ENCODE measurements around the gene ACTC1. TPM values are rescaled to one million over a fixed set of nuclear protein-coding genes. Genes with fewer than 3 reads are reported as not detected.

Gene ACTC1
- total RNA-seq, 1 experiment from 2014 or later, result not detected

DNA sequence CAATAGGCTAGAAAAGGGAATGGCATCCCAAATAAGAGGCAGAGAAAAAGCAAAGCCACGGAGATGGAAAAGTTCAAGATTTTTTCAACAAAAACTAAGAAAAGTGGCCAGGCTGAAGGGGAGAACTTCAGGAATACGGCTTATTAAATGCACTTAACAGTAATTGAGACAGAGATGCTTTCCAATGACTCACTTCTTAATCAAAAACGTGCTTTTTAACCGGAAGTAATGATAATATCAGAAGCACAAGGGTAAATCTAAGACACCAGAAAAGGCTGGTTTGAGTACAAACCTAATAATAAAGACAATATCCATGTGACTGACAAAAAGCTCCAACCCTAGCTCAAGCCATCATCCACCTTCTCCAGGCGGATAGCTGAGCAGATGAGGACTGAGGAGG lies 24.8 kb upstream of the ACTC1 start:
- H3K36me3 ChIP-seq (ENCODE audit: insufficient read depth, low read length, poor library complexity, severe bottlenecking), result no peaks in the 10 kb centered on the region
- H3K4me1 ChIP-seq (ENCODE audit: insufficient read depth, low read length, poor library complexity, severe bottlenecking), result no peaks in the 10 kb centered on the region
- intact Hi-C loops (cut with micrococcal nuclease; ENCODE audit: unreplicated experiment), result no loop called here
- POLR2A ChIA-PET (ENCODE audit: low non-redundant PET), result no interaction called here
- H3K27me3 ChIP-seq (replicated peaks; ENCODE audit: insufficient read depth, low read depth, low read length, poor library complexity), result peaks cover 5% of the 10 kb centered on the region
- BruUV-seq (replicated peaks), result no TSS peak
- CTCF ChIA-PET, result no interaction called here
- DNase-seq (ENCODE audit: low spot score), result no peak
- no peaks in the 10 kb centered on the region for H3K9me3 ChIP-seq (ENCODE audit: low read depth, low read length, poor library complexity, severe bottlenecking)
- TF ChIP-seq EZH2 (IDR thresholded peaks at IDR 0.05; ENCODE audit: borderline replicate concordance, low read depth, low read length, poor library complexity, severe bottlenecking), result no peak
- TF ChIP-seq, protein P1, sequence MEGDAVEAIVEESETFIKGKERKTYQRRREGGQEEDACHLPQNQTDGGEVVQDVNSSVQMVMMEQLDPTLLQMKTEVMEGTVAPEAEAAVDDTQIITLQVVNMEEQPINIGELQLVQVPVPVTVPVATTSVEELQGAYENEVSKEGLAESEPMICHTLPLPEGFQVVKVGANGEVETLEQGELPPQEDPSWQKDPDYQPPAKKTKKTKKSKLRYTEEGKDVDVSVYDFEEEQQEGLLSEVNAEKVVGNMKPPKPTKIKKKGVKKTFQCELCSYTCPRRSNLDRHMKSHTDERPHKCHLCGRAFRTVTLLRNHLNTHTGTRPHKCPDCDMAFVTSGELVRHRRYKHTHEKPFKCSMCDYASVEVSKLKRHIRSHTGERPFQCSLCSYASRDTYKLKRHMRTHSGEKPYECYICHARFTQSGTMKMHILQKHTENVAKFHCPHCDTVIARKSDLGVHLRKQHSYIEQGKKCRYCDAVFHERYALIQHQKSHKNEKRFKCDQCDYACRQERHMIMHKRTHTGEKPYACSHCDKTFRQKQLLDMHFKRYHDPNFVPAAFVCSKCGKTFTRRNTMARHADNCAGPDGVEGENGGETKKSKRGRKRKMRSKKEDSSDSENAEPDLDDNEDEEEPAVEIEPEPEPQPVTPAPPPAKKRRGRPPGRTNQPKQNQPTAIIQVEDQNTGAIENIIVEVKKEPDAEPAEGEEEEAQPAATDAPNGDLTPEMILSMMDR (conservative IDR thresholded peaks at IDR 0.05; ENCODE audit: low read depth, low read length), result no peak
- no peak overlapping the region for H3K27ac ChIP-seq (ENCODE audit: low read depth, low read length, poor library complexity, severe bottlenecking)
- no peak overlapping the region for H3K4me3 ChIP-seq (ENCODE audit: low read depth, low read length, poor library complexity, severe bottlenecking)

DNA sequence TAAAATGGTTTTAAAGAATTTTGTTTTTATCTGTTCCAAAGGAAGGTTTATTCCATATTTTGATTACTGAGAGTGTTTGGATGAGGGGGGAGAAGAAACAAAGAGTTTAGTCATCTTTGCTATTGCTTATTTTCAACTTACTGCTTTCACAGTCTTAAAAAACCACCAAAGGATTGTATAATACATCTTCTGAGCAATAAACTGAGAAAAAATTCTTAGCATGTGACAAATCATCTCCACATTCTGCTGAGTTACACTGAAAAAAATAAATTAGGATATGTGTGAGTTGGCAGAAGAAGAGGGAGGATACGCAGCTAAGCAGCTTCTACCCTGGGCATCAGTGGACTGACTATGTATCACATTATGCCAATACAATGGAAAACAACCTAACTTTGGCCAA lies 23.2 kb upstream of the ACTC1 start:
- no peak for DNase-seq (ENCODE audit: low spot score)
- no peak overlapping the region for H3K27ac ChIP-seq (ENCODE audit: low read depth, low read length, poor library complexity, severe bottlenecking)
- no peaks in the 10 kb centered on the region for H3K9me3 ChIP-seq (ENCODE audit: low read depth, low read length, poor library complexity, severe bottlenecking)
- POLR2A ChIA-PET (ENCODE audit: low non-redundant PET), result no interaction called here
- H3K27me3 ChIP-seq (replicated peaks; ENCODE audit: insufficient read depth, low read depth, low read length, poor library complexity), result peaks cover under 1% of the 10 kb centered on the region
- BruUV-seq (replicated peaks), result no TSS peak
- CTCF ChIA-PET, result no interaction called here
- no peaks in the 10 kb centered on the region for H3K4me1 ChIP-seq (ENCODE audit: insufficient read depth, low read length, poor library complexity, severe bottlenecking)
- no peak overlapping the region for H3K4me3 ChIP-seq (ENCODE audit: low read depth, low read length, poor library complexity, severe bottlenecking)
- H3K36me3 ChIP-seq (ENCODE audit: insufficient read depth, low read length, poor library complexity, severe bottlenecking), result no peaks in the 10 kb centered on the region
- intact Hi-C loops (cut with micrococcal nuclease; ENCODE audit: unreplicated experiment), result loop anchor here (10.0 kb wide), 1 partner anchor 56 kb away; no protein-coding TSS in a partner anchor
- TF ChIP-seq EZH2 (IDR thresholded peaks at IDR 0.05; ENCODE audit: borderline replicate concordance, low read depth, low read length, poor library complexity, severe bottlenecking), result no peak
- TF ChIP-seq, protein P1 (conservative IDR thresholded peaks at IDR 0.05; ENCODE audit: low read depth, low read length), result no peak

DNA sequence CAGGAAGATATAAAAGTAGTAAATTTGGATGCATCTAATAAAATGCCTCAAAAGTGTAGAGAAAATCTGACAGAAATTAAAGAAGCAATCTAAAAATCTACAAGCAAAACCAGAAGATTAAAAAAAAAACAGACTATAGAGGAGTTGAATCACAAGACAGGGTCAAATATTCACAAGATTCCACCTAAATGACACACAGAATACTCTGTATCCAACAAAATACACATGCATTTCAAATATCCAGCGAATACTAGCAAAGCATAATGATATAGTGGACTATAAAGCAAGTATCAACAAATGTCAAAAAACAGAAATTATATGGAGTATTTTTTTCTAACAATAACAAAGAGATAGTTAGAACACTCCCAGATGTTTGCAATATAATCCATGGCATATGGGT lies 20.5 kb upstream of the ACTC1 start:
- no peaks in the 10 kb centered on the region for H3K4me1 ChIP-seq (ENCODE audit: insufficient read depth, low read length, poor library complexity, severe bottlenecking)
- no peak for DNase-seq (ENCODE audit: low spot score)
- BruUV-seq (replicated peaks), result no TSS peak
- no peak overlapping the region for H3K4me3 ChIP-seq (ENCODE audit: low read depth, low read length, poor library complexity, severe bottlenecking)
- CTCF ChIA-PET, result no interaction called here
- no peak for TF ChIP-seq EZH2 (IDR thresholded peaks at IDR 0.05; ENCODE audit: borderline replicate concordance, low read depth, low read length, poor library complexity, severe bottlenecking)
- TF ChIP-seq, protein P1 (conservative IDR thresholded peaks at IDR 0.05; ENCODE audit: low read depth, low read length), result no peak
- POLR2A ChIA-PET (ENCODE audit: low non-redundant PET), result no interaction called here
- no peaks in the 10 kb centered on the region for H3K36me3 ChIP-seq (ENCODE audit: insufficient read depth, low read length, poor library complexity, severe bottlenecking)
- no peak overlapping the region for H3K27ac ChIP-seq (ENCODE audit: low read depth, low read length, poor library complexity, severe bottlenecking)
- H3K27me3 ChIP-seq (replicated peaks; ENCODE audit: insufficient read depth, low read depth, low read length, poor library complexity), result no peaks in the 10 kb centered on the region
- intact Hi-C loops (cut with micrococcal nuclease; ENCODE audit: unreplicated experiment), result loop anchor here (10.0 kb wide), 1 partner anchor 59 kb away; no protein-coding TSS in a partner anchor
- no peaks in the 10 kb centered on the region for H3K9me3 ChIP-seq (ENCODE audit: low read depth, low read length, poor library complexity, severe bottlenecking)

Data from A673 (cell line).